ENCODE data around the gene RPLP2.

RPLP2 gene

GRCh38 chr11:824292-824880, 14.6 kb downstream of the RPLP2 start:
- no peak for DNase-seq (ENCODE audit: low read depth in 2 of 2)

- DNase-seq (ENCODE audit: low read depth in 2 of 2) = no peak
Measured at GRCh38 chr11:824942-825341, 15.2 kb downstream of the RPLP2 start.

GRCh38 chr11:825366-826226, 15.8 kb downstream of the RPLP2 start:
- DNase-seq (ENCODE audit: low read depth in 2 of 2) = no peak

GRCh38 chr11:826227-826621, 16.5 kb downstream of the RPLP2 start:
- DNase-seq (ENCODE audit: low read depth in 2 of 2) = no peak

DNA sequence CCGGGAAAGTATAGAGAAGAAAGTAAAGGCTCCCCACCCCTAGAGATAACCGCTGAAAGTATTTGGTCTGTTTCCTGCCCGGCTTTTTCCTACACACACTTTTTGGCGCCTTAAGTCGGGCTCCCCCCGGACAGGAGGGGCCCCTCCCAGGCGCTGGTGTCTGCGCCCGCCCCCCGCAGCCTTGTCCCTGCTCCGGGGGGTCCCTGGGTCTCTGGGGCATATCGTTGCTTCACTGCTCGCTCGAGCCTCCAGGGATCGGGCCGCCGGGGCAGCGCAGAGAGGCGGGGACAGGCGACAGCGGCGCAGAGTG, 17.0 kb downstream of the RPLP2 start:
- DNase-seq (ENCODE audit: low read depth in 2 of 2) = no peak

- DNase-seq (ENCODE audit: low read depth in 2 of 2) = no peak
Measured at GRCh38 chr11:827146-827896, 17.6 kb downstream of the RPLP2 start.

- DNase-seq (ENCODE audit: low read depth in 2 of 2) = no peak
Measured at GRCh38 chr11:827897-828192, 18.1 kb downstream of the RPLP2 start, which contains the start of gene CRACR2B. CRACR2B (plus strand) TSS chr11:827919; CDS start chr11:828608, 689 bp downstream.

GRCh38 chr11:828506-829175, 18.9 kb downstream of the RPLP2 start:
- DNase-seq (ENCODE audit: low read depth in 2 of 2) = no peak

DNA sequence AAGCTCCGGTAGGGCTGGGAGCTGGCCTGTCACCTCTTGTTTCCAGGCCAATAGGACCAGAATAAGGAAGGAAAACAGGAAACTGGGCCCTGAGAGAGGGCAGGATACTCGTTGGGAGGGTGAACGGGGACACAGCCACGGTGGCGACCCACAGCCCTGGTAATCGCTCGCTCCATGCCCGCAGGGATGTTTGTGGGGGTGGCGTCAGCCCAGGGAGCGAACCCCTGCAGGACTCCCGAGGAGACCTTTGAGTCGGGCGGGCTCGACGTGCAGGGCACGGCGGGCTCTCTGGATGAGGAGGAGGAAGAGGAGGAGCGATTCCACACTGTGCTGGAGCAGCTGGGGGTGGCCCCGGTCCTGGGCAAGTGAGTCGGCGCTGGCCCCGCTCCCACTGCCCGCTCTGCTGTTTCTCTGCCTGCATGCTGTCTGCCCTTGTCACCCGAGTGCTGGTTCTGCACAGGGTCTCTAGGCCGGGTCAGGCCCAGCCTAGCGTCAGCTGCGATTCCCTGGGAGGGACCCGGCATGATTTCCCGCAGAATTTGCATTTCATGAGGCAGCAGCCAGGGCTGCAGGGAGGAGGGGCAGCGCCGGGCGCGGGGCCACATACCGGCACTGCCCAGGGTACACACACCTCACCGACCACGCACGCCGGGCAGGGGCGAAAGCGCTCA, 19.5 kb downstream of the RPLP2 start:
- no peak for DNase-seq (ENCODE audit: low read depth in 2 of 2)

- DNase-seq (ENCODE audit: low read depth in 2 of 2) = no peak
Measured at GRCh38 chr11:829847-830294, 20.1 kb downstream of the RPLP2 start.

GRCh38 chr11:830295-831117, 20.7 kb downstream of the RPLP2 start:
- DNase-seq (ENCODE audit: low read depth in 2 of 2) = peak in 1 of 2 donors; percentile 50

GRCh38 chr11:831118-831864, 21.5 kb downstream of the RPLP2 start:
- no peak for DNase-seq (ENCODE audit: low read depth in 2 of 2)

DNA sequence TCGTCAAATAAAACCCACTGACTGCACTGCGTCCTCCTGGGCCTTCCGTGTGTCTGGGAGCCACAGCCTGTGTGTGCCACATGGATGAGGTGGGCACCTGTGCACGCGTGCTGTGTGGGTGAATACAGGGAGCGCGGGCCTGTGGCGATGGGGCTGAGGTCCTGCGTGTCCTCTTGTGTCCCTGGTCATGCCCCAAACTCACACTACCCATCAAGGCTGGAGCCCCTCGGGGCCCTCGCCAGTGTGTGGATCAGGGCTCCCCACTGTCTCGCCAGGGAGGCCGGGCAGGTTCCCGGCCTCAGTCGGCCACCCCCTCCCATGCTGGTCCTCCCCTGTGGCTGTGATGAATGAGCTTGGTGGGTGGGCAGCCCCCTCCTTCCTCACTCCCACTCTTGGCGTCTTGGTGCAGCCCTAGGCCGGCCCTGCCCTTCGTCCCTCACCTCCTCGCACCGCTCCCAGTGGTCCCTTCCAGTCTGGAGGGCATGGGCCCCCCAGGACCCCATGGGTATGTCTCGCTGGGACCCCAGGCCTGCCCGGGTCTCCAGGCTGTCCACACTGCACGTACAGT, 22.3 kb downstream of the RPLP2 start:
- DNase-seq (ENCODE audit: low read depth in 2 of 2) = no peak

DNA sequence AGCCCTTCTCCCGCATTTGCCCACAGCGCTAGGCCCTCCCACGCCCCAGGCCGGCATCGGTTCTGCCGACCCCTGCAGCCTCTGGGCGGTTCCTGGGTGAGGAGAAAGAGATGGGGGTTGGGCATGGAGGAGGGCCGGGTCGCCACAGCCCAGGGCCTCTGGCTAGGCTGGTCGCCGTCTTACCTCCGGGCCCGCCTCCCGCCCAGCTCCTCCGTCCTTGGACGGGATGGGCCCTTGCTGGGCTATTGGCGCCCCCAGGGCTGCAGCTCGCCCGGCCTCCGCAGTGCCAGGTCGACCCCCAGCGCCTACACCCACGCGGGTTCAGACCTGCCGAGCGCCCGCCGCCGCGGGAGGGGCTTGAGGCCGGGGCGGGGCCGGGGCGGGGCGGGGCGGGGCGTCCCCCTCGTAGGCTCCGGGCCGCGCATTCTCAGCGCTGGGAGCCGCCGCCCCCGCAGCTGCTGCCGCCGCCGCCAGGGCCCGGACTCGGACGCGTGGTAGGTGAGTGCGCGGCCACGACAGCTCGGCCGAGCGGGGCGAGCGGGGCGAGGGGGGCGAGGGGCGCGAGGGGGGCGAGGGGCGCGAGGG, 22.9 kb downstream of the RPLP2 start, which contains the start of gene CD151:
CD151 (plus strand) TSS at position 424 of the 585 bp plus-strand sequence. CDS start 3,118 bp downstream, outside the sequence.
- peak in 1 of 2 donors; percentile 41 for DNase-seq (ENCODE audit: low read depth in 2 of 2)

GRCh38 chr11:833114-833791, 23.5 kb downstream of the RPLP2 start:
- no peak for DNase-seq (ENCODE audit: low read depth in 2 of 2)

GRCh38 chr11:833849-834311, 24.1 kb downstream of the RPLP2 start:
- DNase-seq (ENCODE audit: low read depth in 2 of 2) = no peak

- no peak for DNase-seq (ENCODE audit: low read depth in 2 of 2)
Measured at GRCh38 chr11:834371-835316, 24.9 kb downstream of the RPLP2 start.
